GM18858 (cell line): ENCODE data around the gene MAN1A2.
"Not testable (repeated sequence)": the region's sequence is repeated elsewhere in the genome, so short reads cannot be mapped to it uniquely, and the experiment has no call there.

Experiments used
- ATAC-seq: cut with Tn5 transposase; IDR thresholded peaks from one replicate; pipeline ENCODE4 v1.9.1; 2021; ENCODE audit not compliant: unreplicated experiment

MAN1A2 gene

DNA sequence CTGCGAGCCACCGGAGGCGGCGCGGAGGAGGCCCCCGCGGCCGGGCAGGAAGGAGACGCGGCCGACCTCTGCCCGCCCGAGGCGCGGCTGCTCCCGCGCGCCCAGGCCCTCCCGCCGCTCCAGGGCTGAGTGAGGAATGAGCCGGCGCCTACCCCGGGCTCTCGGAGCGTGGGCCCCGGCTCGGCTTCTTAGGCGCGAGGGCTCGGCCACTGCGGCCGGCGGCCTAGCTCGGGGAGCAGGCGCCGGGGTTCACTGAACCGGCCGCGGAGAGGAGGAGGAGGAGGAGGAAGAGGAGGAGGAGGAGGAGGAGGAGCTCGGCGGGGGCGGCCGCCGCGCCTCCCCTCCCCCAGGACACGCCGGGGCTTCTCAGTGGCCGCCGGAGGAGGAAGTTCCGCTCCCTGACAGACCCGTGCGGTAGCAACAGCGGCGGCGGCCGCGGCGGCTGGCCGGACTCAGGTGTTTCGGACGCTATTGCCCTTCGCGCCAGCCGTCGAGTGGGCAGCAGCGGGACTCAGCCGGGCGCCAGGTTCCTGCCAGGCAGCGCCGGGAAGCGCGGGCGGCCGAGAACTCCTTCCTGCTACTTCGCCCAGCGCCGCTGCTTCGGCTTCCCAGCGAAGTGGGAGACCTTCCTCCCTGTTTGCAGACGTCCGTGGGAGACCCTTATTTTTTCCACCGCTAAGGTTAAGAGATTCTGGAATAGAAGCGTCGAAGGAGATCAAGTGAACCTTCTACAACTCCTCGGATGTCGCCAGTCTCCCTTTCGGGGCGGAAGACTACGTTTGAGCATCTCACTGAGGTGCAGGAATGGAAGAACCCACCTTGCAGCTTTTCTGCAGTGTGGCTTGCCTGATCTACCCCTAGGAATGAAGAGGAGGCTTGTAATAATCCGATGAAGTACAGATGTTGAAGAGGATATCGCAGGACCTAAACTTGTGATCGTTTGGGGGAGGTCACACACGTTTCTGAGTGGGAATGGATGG lies at the start of gene MAN1A2:
TSS of gene MAN1A2 (plus strand) at position 404 of the 980 bp plus-strand sequence. CDS start 735 bp downstream, outside the sequence.
- ATAC-seq: peak; percentile 36

DNA sequence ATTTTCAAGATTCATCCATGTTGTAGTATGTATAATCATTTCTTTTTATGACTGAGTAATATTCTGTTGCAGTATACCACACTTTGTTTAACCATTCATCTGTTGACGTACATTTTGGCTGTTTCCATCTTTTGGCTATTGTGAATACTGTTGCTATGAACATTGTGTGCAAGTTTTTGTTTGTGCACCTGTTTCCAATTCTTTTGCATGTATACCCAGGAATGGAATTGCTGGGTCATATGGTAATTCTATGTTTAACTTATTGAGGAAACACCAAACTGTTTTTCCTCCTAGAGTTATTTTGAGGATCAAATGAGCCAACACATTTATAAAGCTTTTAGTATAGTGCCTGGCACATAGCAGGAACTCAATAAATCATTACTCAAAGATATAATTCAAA lies 49.2 kb upstream of the MAN1A2 start:
- ATAC-seq: no peak

DNA sequence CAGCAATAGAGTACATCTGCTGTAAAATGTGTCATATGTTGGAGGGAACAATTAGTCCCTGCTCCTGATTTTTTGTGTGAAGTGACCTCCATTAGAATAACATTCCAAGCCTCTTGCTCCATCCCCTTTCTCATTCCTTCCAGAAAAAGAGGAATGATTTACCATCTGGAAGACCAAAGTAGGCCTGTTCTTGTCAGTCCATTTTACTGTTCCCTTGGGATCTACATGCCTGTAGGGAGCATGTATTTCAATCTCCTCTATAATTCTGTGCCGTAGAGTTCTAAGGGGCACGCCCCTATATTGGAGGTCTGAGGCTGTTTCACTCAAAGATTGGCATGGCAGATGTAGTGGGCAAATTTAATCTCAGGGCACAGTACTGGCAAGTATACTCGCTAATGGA lies 48.8 kb upstream of the MAN1A2 start:
- ATAC-seq: no peak

DNA sequence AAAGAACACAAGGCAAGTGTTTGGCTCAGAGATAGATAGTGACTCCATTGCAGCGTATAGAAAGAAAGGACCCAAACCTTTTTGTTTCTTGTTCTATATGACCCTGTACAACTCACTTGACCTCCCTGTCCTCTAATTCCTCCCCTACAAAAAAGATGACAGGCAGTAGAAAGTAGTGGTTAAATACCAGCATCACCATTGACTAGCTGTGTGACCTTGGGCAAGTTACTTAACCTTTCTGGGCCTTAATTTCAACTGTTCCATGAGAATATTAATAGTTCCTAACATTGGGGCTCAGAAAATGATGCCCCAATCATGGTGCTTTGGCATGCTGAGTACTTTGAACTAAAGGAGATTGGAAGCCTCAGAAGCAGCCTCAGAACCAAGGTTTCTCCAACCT lies 46.7 kb upstream of the MAN1A2 start:
- no peak for ATAC-seq

DNA sequence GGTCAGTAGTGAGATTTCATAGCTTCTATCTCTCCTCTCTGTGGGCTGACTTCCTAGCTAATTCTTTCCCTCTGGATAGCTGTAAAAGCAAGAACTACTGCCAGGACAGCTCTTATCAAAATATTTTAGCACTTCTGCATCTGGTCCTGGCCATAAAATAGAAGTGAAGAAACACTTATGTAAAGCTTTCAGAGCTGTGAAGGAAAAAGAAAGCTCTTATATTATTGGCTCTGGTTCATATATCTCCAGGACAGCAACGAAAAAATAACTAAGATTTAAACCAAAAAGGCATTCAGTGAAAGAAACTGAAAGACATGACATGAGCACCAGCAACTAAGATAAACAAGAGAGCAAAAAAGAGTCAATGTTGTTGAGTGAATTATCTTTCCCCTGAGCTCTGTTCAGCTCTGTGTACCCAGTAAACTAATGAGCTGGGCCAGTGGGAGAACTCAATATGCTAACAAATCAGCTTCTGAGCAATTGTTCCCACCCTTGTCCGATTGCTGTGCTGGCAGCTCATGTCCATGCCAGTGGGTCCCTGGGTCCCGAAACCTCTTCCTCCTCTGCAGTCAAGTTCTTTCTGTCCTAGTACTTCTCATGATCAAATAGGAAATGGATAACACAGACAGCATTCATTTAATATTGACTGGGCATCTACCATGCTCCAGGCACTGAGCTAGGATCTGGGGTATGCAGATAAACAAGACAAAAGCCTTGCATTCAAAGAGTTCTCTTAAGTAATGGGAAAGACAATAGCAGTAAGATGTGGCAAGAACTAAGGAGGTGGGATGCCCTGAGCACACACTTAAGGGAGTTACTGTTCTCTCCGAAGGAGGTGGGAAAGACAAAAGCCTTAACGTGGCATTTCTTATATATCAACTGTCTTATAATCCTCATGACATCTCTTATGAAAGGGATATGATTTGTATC lies 45.3 kb upstream of the MAN1A2 start:
- no peak for ATAC-seq

DNA sequence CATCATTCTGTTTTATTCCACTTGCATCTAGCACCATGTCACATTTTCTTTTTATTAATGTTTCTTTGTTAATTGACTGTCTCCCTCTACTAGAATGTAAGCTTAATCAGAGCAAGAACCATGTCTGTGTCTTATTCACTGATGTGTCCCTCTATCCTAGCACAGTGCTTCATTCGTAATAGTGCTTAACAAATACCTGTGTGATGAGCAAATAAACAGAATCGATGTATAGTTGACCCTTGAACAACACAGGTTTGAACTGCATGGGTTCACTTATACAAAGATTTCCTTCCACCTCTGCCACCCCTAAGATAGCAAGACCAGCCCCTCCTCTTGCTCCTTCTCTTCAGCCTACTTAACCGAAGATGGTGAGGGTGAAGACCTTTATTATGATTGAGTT lies 42.9 kb upstream of the MAN1A2 start:
- ATAC-seq: no peak

DNA sequence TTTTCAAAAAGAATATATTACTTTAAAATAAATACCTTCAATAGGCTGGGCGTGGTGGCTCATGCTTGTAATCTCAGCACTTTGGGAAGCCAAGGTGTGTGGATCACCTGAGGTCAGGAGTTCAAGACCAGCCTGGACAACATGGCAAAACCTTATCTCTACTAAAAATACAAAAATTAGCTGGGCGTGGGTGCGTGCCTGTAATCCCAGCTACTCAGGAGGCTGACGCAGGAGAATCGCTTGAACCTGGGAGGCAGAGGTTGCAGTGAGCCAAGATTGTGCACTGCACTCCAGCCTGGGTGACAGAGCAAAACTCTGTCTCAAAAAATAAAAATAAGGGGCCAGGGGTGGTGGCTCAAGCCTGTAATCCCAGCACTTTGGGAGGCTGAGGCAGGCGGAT lies 41.2 kb upstream of the MAN1A2 start:
- not testable (repeated sequence) for ATAC-seq

DNA sequence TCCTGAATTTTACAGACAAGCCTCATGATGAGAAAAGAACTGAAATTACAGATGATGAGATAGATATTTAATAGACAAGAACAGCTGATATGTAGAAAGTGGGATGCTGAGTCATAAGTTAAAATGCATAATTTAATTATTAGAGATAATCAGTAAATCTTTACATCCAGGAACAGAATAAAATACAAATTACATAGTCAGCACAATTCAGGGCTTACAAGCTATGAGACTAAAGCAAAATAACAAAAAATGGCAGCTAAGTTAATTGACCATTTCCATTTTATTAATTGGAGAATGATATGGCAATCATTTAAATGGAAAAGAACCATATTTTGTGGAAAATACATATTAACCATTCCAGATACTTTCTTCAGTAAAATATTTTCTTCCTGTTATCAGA lies 40.2 kb upstream of the MAN1A2 start:
- ATAC-seq: no peak

DNA sequence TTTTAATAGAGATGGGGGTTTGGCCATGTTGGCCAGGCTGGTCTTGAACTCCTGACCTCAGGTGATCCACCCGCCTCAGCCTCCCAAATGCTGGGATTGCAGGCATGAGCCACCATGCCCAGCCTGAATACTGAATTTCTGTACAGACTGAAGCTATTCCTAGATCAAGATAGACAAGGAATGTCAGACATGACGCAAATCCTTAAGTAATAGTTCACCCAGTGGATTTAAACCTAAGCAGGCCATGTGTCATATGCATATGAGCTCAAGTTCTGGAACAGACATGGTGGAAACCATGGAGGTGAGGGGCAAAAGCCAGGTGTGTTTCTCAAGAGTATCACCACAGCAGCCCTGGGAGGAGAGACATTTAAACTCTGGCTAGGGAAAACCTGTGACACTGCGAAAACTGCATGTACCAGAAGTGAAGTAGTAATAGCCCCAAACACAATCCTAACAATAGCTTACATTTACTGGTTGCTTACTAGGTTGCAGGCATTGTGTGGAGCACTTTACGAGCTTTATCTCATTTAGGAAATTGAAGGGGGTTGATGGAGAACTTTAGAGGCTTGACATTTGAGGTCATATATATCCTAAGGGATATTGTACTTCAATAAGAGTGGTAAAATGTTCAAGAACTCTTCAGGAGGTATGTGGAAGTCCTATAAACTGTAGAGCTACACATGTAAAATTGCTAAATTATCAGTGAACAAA lies 31.7 kb upstream of the MAN1A2 start:
- no peak for ATAC-seq

DNA sequence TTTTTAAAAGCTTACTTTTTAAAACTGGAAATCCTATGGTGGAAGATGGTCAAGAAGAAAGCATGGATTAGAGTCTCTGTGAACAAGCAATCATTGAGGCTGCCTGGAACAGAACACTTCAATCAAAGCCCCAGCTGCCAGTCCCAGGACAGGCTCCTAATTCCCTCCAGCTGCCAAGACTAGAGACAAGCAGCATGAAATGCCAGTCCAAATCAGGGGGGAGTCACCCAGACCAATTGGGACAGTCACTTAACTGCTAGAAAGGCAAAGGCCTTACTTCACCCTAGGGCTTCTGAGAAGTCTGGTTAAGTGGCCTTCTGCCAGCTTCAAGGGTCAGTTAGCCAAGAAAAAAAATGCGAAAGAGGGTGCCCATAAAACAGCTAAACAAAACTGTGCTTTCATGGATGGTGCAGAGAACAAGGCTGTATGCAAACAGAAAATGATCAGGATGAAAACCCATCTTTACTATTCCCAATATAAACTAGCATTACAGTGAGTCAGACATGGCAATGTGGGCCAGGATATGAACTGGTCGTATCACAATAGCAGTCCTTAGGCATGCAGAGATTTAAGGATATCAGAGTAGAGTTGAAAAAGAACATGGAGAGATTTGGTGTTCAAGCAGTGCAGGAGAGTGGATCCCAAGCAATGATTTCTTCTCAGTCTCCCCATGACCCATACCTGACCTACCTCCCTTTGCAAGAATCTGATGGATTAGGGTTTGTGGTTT lies 31.0 kb upstream of the MAN1A2 start:
- ATAC-seq: no peak

DNA sequence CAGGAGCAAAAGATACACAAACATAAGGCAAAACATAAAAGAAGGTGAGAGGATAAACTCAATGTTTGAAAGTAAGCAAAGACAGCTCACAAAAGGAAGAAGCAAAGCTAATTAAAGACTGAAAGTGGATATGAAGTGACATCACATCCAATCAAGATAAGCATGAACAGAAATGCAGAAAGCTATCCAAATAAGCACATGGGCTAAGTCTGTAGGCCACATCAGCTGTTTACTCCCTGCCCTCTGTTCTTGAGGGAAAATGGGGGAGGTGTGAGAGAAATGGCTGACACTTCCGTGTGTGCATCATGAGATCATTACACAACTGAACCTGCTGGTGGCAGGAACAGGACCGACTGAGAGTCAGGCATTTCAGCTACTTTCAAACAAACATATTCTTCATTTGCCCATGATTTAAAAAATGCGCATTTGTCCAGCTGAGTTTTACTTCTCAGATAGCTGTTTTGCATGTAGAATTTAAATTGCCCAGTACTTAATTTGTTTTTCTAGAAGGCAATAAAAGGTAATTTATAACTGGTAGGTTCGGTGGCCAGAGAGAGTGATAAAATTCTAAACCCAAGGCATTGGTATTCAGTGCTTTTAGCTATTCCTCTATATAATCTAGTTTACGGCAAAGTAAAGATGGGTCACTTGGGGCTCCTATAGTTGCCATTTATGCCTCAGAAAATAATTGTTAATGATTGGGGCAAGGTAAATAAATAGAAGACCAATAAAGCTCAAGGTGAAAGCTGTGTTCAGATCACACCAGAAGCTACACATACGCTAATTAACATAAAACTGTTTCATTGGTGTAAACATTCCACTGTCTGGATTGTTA lies 27.2 kb upstream of the MAN1A2 start:
- no peak for ATAC-seq

DNA sequence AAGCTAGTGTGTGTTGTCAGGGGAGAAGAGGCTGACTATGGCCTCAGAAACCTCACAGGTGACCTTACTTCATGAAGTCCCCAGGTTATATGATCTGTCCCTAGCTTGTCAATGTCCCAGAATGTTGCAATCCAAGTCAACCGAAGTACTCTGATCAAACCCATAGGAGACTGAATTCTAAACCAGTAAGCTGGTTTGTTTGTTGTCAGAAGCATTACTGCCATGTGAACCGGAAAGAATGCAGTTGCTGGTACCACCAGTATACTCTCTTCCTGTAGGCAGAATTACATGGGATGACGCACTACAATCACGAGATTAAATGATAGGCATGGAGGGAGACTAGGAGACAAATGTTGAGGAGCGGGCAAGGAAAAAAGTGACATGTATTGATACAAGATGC lies 26.1 kb upstream of the MAN1A2 start:
- no peak for ATAC-seq

DNA sequence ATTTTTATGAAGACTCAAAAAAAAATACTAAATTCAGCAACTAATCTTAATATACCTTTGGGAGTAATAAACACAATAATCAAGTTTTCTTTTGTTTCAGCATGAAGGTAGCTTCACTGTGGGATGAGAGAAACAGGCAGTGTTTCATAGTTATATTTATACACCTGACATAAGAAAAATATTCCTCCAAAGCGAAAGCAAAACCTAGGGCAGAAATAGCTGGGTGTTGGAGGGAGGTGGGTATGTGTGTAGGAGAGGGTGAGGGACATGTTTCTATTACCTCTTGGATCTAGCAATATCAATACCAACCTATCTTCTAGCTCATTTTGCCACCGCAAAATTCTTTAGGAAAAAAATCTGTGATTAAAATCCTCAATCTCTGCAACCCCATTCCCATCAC lies 24.9 kb upstream of the MAN1A2 start:
- no peak for ATAC-seq

DNA sequence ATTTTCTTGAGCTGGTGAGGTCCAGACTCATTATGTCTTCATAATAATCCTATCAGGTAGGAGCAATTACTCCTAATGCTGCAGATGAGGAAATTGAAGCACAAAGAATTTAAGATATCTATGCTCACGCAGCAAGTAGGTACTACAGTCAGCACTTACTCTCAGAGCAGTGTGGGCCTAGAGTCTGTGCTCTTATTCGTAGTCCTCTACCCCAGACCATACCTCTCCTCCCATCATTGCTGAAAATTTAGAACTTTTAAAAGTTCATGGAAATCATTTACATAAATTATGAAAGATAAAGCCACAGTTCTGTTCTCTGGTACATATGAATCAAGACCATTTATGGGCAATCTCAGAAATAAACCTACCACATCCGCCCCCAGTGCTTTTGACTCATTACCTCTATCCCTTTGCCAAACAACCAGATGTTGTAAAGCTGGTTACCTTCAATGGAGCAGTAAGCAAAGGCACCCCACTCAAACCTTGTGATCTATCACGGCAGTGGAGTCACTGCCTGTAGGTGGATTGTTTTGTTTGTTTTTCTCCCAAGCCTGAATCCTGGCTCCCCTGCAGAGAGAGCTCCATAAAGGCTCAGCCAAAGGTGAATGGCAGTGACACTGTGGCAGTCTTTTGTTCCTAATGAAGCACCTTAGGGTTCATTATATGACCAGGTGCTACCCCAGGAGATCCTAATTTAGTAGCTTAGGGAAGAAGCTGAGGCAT lies 20.9 kb upstream of the MAN1A2 start:
- no peak for ATAC-seq

DNA sequence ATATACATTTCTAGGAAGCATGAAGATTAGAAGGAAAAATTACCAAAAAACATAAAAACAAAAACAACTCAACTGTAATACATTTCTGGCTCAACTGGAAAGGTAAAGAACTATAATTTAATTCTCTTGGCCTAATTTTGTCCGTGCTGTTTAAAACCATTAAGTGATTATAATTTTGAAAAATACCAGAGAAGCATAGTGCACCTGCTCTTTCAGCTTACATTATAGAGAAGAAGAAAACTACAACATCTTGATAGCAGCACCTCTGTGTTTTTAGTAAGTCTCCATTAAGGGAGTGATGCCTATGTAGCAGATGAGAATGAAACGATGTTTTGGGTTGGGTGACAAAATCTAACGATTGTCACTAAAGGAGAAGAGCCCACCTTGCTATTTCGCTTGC lies 19.3 kb upstream of the MAN1A2 start:
- ATAC-seq: no peak

DNA sequence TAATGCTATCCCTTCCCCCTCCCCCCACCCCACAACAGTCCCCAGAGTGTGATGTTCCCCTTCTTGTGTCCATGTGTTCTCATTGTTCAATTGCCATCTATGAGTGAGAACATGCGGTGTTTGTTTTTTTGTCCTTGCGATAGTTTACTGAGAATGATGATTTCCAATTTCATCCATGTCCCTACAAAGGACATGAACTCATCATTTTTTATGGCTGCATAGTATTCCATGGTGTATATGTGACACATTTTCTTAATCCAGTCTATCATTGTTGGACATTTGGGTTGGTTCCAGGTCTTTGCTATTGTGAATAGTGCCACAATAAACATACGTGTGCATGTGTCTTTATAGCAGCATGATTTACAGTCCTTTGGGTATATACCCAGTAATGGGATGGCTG lies 14.6 kb upstream of the MAN1A2 start:
- ATAC-seq: not testable (repeated sequence)

DNA sequence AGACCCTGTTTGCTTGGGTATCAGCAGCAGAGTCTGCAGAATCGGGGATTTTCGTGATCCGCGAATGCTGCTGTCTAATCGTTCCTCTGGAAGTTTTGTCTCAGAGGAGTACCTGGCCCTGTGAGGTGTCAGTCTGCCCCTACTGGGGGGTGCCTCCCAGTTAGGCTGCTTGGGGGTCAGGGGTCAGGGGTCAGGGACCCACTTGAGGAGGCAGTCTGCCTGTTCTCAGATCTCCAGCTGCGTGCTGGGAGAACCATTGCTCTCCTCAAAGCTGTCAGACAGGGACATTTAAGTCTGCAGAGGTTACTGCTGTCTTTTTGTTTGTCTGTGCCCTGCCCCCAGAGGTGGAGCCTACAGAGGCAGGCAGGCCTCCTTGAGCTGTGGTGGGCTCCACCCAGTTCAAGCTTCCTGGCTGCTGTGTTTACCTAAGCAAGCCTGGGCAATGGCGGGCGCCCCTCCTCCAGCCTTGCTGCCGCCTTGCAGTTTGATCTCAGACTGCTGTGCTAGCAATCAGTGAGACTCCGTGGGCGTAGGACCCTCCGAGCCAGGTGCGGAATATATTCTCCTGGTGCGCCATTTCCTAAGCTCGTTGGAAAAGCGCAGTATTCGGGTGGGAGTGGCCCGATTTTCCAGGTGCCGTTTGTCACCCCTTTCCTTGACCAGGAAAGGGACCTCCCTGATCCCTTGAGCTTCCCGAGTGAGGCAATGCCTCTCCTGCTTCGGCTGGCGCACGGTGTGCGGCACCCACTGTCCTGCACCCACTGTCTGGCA lies 9.2 kb upstream of the MAN1A2 start:
- ATAC-seq: not testable (repeated sequence)

DNA sequence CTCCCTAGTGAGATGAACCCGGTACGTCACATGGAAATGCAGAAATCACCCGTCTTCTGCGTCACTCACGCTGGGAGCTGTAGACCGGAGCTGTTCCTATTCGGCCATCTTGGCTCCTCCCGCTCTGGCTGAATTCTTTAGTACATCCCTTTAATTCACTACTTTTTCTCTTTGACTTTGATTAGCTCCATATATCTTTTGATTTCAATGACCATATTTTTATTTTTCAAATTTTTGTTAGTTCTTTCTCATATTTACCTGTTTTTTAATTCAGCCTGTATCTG lies 8.7 kb upstream of the MAN1A2 start:
- not testable (repeated sequence) for ATAC-seq
